HG02981 (cell line): ENCODE results near the gene FNDC3B.

ENCODE experiments used
- ATAC-seq: cut with Tn5 transposase; IDR thresholded peaks from one replicate; pipeline ENCODE4 v1.9.1; 2021; ENCODE audit warnings: mild to moderate bottlenecking, moderate library complexity; ENCODE audit not compliant: unreplicated experiment

Gene FNDC3B

GRCh38 chr3:172410702-172411477, 371.5 kb downstream of the FNDC3B start:
- no peak for ATAC-seq

GRCh38 chr3:172411478-172411947, 372.1 kb downstream of the FNDC3B start:
- ATAC-seq = no peak

GRCh38 chr3:172415323-172415722, 375.9 kb downstream of the FNDC3B start:
- ATAC-seq = no peak

- no peak for ATAC-seq
These were observed 398.3 kb downstream of the FNDC3B start for GRCh38 chr3:172437713-172438112.

GRCh38 chr3:172438186-172438585, 398.8 kb downstream of the FNDC3B start:
- no peak for ATAC-seq

DNA sequence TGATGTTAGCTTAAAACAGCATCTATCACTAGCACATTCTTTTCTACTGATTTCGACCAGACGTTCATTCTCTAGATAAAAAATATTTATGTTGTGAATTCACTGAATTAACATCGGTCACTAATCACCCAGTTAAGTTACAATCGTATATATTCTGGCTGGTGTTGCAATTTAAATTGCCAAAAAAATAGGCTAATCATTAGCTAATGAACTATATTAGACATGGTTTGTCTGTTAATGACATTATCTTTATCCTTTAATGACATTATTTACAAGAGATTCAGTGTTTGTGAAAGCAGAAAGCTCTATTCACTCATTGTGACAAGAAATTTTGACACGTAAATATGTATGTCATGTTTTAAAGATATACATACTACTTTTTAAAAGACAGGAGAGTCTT, 402.2 kb downstream of the FNDC3B start:
- ATAC-seq = no peak

DNA sequence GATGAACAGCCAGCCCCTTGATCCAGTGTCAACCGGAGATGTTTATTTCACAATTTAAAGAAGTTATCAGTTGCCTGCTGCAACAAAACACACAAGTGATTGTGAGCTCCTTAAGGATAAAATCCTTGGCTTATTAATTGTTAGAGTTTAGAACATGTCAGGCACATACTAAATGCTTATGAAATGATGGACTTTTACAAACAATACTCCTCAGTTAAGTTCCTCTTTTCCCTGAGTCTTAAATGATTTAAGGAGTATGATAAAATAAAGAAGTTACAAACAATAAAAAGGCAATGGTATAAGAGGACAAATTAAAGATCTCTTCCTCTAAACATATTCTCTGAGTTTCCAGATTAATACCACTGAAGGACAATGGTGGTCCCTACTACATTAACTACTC, 403.2 kb downstream of the FNDC3B start:
- ATAC-seq = no peak

DNA sequence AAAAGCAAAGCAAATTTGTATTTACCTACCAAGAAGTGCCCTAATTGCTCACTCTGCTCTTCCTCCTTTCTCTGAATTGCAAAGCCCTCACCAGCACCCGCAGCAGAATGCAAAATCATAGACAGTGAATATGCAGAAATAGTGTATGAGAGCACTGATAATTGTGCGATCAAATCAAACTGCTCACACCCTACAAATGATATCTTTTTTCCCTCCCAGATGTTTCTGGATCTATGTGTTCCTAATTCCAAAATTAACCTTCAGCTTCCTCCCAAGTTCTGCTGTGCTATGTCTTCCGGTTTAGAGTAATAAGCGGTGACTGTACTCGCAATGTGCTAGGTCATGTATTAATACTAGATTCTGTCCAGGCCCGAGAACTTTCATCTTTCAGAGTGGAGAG, 405.4 kb downstream of the FNDC3B start:
- ATAC-seq = no peak

- no peak for ATAC-seq
These were observed 406.8 kb downstream of the FNDC3B start for GRCh38 chr3:172446198-172446597.

DNA sequence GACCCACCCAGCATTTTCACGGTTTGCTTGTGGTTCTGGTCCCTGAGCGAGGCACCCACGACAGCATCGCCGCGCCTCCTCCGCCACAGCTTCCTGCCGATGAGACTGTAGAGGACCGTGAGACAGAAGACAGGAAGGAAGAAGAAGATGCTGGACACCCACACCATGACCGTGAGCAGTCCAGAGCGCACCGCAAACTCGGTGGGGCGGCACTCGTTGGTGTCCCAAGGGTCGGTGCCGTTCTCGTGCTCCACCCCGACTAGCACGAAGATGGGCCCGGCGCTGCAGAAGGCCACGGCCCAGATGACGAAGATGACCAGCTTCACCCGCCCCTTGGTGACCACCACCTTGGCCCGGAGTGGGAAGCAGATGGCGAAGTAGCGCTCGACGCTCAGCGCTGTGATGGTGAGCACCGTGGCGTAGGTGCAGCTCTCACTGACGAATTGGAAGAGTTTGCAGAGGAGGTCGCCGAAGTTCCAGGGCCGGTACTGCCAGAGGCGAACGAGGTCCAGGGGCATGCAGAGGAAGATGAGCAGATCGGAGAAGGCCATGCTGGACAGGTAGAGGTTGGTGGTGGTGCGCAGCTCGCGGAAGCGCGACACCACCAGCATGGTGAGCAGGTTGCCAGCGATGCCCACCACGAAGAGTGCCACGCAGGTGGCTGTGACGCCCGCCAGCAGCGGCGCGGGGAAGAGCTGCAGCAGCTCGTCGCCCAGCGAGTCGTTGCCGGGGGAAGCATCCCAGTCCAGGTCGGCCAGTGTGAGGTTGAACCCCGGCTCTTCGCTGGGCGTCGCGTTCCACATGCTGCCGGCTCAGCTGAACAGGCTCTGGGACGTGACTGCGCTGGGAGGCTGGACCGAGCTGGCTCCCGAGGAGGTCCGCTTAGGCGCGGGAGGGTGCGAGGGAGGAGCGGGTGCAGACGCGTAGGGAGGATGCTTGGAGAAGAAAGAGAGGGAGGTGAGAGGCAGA, 408.5 kb downstream of the FNDC3B start, which contains the start of gene GHSR:
Gene GHSR (minus strand): TSS at position 846 of the 969 bp plus-strand sequence. CDS start 43 bp downstream, at position 803.
- ATAC-seq = no peak

- no peak for ATAC-seq
These were observed 409.5 kb downstream of the FNDC3B start for GRCh38 chr3:172448661-172449465.

- no peak for ATAC-seq
These were observed 410.2 kb downstream of the FNDC3B start for GRCh38 chr3:172449466-172450149.
